Natural killer cell treated with Interleukin-12 subunit alpha and Interleukin-12 subunit beta and Interleukin-15 and Interleukin-18, amount 100 ng/mL, for 72 hours (primary cell): ENCODE results near the gene STARD3. TPM values are rescaled to one million over a fixed set of nuclear protein-coding genes. Genes with fewer than 3 reads are reported as not detected.

Source experiments
- ATAC-seq, 2 donors: fragments of 150-1000 bp; cut with Tn5 transposase in 1 of 2; sonication (Bioruptor Pico), chemical (Tn5 transposase) in 1 of 2; 2 replicates each; pipeline ENCODE4 v1.10.0; 2021
- DNase-seq: peaks from one replicate; pipeline ENCODE4 v3.0.0; 2022; ENCODE audit warnings: low spot score
- H3K27ac Mint-ChIP-seq, 2 donors: 1 replicate in 1 of 2; 2 replicates in 1 of 2; pipeline ENCODE4 v1.8.0; 2022; ENCODE audit warnings: mixed read lengths in 2 of 2, mild to moderate bottlenecking in 1 of 2, moderate library complexity in 1 of 2
- H3K27me3 Mint-ChIP-seq, 2 donors: 1 replicate in 1 of 2; 2 replicates in 1 of 2; pipeline ENCODE4 v1.8.0; 2022; ENCODE audit warnings: mixed read lengths in 2 of 2
- H3K36me3 Mint-ChIP-seq: one replicate; pipeline ENCODE4 v1.8.0; 2022; ENCODE audit warnings: mixed read lengths
- H3K4me1 Mint-ChIP-seq, 2 donors: 1 replicate in 1 of 2; 2 replicates in 1 of 2; pipeline ENCODE4 v1.8.0; 2022; ENCODE audit warnings: low read depth in 2 of 2, mixed read lengths in 2 of 2, mild to moderate bottlenecking in 1 of 2
- H3K4me3 Mint-ChIP-seq: one replicate; pipeline ENCODE4 v1.8.0; 2022; ENCODE audit warnings: mixed read lengths
- H3K9me3 Mint-ChIP-seq: 2 replicates; pipeline ENCODE4 v1.8.0; 2022; ENCODE audit warnings: mixed read lengths
- total RNA-seq, 2 donors: library from RNA; stranded (reverse); gene quantifications; one replicate each; pipeline ENCODE4 v1.2.3, GENCODE V29; 2022

Gene STARD3
- total RNA-seq, 2 donors from 2014 or later, result 97.9 to 139 TPM

DNA sequence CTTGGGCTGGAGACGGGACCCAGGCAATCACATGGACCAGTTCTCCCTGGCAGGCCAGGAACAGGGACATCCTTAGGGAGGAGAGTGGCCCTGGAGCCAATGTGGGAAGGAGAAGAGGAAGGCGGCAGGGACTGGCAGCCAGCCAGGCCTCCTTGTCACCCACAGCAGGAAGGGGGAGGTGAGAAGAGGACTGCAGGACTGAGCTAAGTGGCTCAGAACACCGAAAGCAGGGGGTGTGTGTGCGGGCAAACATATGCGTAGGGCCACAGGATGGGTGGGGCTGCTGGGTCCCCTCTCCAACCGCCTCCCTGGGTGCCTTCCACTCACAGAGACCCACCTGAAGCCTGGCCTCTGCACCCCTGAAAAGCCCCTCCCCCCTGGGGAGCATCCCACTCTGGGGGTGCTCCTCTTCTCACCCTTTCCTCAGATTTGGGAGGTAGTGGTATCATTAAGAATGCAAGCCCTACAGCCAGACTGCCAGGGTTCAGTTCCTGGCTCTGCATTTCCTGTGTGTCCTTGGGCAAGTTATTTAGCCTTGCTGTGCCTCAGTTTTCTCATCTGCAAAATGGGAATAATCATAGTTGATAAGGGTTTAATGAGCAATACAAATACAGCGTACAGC, 39.4 kb downstream of the STARD3 start:
- Mint-ChIP-seq H3K4me3 (peak overlapping the region; percentile 61), H3K27me3 (no peaks in the 10 kb centered on the region), H3K27ac (peak overlapping the region; percentile 55 to 94), H3K36me3 (no peaks in the 10 kb centered on the region), H3K4me1 (peaks cover 55 to 58% of the 10 kb centered on the region in 2 donors), H3K9me3 (no peaks in the 10 kb centered on the region)
- DNase-seq, result no peak
- ATAC-seq, result peak; percentile 71 to 78

GRCh38 chr17:39677072-39677471, 40.1 kb downstream of the STARD3 start:
- Mint-ChIP-seq H3K27me3 (no peaks in the 10 kb centered on the region), H3K27ac (peak overlapping the region; percentile 43 to 94), H3K4me1 (peaks cover 55 to 58% of the 10 kb centered on the region in 2 donors), H3K9me3 (no peaks in the 10 kb centered on the region), H3K4me3 (peak overlapping the region; percentile 10), H3K36me3 (no peaks in the 10 kb centered on the region)
- DNase-seq, result no peak
- no peak for ATAC-seq

GRCh38 chr17:39677542-39678339, 40.8 kb downstream of the STARD3 start:
- H3K36me3 Mint-ChIP-seq, result no peaks in the 10 kb centered on the region
- no peak for ATAC-seq
- peak overlapping the region; percentile 10 for H3K4me3 Mint-ChIP-seq
- peaks cover 52 to 58% of the 10 kb centered on the region in 2 donors for H3K4me1 Mint-ChIP-seq
- DNase-seq, result no peak
- H3K27me3 Mint-ChIP-seq, result no peaks in the 10 kb centered on the region
- no peaks in the 10 kb centered on the region for H3K9me3 Mint-ChIP-seq
- H3K27ac Mint-ChIP-seq, result peak overlapping the region; percentile 94 to 98

GRCh38 chr17:39678340-39679116, 41.6 kb downstream of the STARD3 start:
- Mint-ChIP-seq H3K4me1 (peaks cover 56 to 58% of the 10 kb centered on the region in 2 donors), H3K4me3 (peak overlapping the region; percentile 70), H3K27me3 (no peaks in the 10 kb centered on the region), H3K9me3 (no peaks in the 10 kb centered on the region), H3K27ac (peak overlapping the region; percentile 94 to 98), H3K36me3 (no peaks in the 10 kb centered on the region)
- DNase-seq (no peak), ATAC-seq (no peak)

- no peak for DNase-seq
- no peaks in the 10 kb centered on the region for H3K36me3 Mint-ChIP-seq
- H3K9me3 Mint-ChIP-seq, result no peaks in the 10 kb centered on the region
- peak overlapping the region; percentile 94 to 98 for H3K27ac Mint-ChIP-seq
- peak; percentile 76 to 84 for ATAC-seq
- H3K4me1 Mint-ChIP-seq, result peaks cover 58 to 61% of the 10 kb centered on the region in 2 donors
- peak overlapping the region; percentile 70 for H3K4me3 Mint-ChIP-seq
- H3K27me3 Mint-ChIP-seq, result no peaks in the 10 kb centered on the region
These were observed 42.7 kb downstream of the STARD3 start for GRCh38 chr17:39679521-39680192.

- ATAC-seq (no peak), DNase-seq (no peak)
- Mint-ChIP-seq H3K4me1 (peaks cover 46 to 53% of the 10 kb centered on the region in 2 donors), H3K36me3 (no peaks in the 10 kb centered on the region), H3K27ac (peak overlapping the region in 1 of 2 donors; percentile 0), H3K4me3 (no peak overlapping the region), H3K9me3 (peaks cover under 1% of the 10 kb centered on the region), H3K27me3 (no peaks in the 10 kb centered on the region)
These were observed 46.5 kb downstream of the STARD3 start for GRCh38 chr17:39683295-39683939.

DNA sequence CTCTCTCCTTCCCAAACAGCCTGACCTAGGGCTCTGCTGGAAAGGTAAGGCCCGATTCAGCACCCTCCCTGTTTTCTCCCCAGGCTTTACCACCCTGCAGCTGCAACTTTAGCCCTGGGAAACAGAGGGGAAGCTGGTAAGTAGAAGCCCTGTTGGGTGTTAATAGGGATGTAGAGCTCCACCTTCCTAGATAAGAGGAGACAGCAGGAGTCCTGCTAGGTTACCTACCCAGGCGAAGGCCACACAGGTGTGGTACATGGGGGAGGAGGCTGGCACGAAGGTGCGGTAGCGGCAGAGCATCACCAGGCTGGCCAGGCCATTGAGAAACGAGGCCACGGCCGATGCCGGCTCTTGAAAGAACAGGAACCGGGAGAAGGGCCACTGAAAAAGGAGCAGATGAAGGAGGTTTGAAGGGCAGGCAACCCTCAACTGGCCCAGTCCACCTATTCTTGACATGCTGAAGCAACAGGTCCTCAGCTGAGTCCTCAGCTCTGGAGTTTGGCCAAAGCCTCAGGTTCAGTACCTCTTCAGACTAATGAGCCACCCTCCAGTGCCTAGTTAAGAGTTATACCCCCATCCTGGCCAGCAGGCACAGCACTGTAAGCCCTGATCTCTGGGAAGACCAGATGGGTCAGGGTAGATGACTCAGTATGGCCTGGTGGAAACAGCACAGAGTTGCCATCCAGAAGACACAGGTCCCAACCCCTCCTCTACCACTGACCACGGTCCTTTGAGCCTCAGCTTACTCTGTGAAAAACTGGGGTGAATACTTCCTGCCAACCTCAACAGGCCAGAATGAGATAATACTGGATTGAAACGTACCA, 47.6 kb downstream of the STARD3 start:
- H3K27me3 Mint-ChIP-seq, result no peaks in the 10 kb centered on the region
- H3K36me3 Mint-ChIP-seq, result no peaks in the 10 kb centered on the region
- H3K4me1 Mint-ChIP-seq, result peaks cover 42 to 49% of the 10 kb centered on the region in 2 donors
- no peak overlapping the region for H3K4me3 Mint-ChIP-seq
- H3K9me3 Mint-ChIP-seq, result peaks cover 3% of the 10 kb centered on the region
- H3K27ac Mint-ChIP-seq, result no peak overlapping the region
- DNase-seq (no peak), ATAC-seq (no peak)

GRCh38 chr17:39687101-39687545, 50.2 kb downstream of the STARD3 start:
- Mint-ChIP-seq H3K27ac (peak overlapping the region; percentile 86 to 98), H3K4me1 (peaks cover 25 to 34% of the 10 kb centered on the region in 2 donors)

GRCh38 chr17:39687546-39688474, 50.9 kb downstream of the STARD3 start, which contains the start of gene PGAP3:
Gene PGAP3, minus strand, starts transcription at chr17:39688057. Its CDS starts 43 bp downstream, at chr17:39688014.
- ATAC-seq (peak; percentile 98), DNase-seq (peak; percentile 93)
- Mint-ChIP-seq H3K27me3 (no peaks in the 10 kb centered on the region), H3K4me1 (peaks cover 25 to 34% of the 10 kb centered on the region in 2 donors), H3K4me3 (peak within 1 kb of the TSS; percentile 92), H3K9me3 (peaks cover 3% of the 10 kb centered on the region), H3K27ac (peak within 1 kb of the TSS; percentile 86 to 98), H3K36me3 (no peaks in the 10 kb centered on the region)

More at GRCh38 chr17:39687101-39687545, 50.2 kb downstream of the STARD3 start:
- ATAC-seq, result no peak
- peaks cover 3% of the 10 kb centered on the region for H3K9me3 Mint-ChIP-seq
- H3K27me3 Mint-ChIP-seq, result no peaks in the 10 kb centered on the region
- H3K36me3 Mint-ChIP-seq, result no peaks in the 10 kb centered on the region
- peak overlapping the region; percentile 92 for H3K4me3 Mint-ChIP-seq
- DNase-seq, result no peak

GRCh38 chr17:39688475-39688835, 51.5 kb downstream of the STARD3 start:
- no peaks in the 10 kb centered on the region for H3K36me3 Mint-ChIP-seq

GRCh38 chr17:39688945-39689344, 52.0 kb downstream of the STARD3 start:
- Mint-ChIP-seq H3K4me1 (peaks cover 25 to 30% of the 10 kb centered on the region in 2 donors), H3K9me3 (peaks cover 3% of the 10 kb centered on the region), H3K4me3 (peak overlapping the region; percentile 92), H3K36me3 (no peaks in the 10 kb centered on the region), H3K27ac (peak overlapping the region; percentile 86 to 98), H3K27me3 (no peaks in the 10 kb centered on the region)
- DNase-seq (no peak), ATAC-seq (no peak)

More at GRCh38 chr17:39688475-39688835, 51.5 kb downstream of the STARD3 start:
- Mint-ChIP-seq H3K4me1 (peaks cover 25 to 30% of the 10 kb centered on the region in 2 donors), H3K9me3 (peaks cover 3% of the 10 kb centered on the region), H3K4me3 (peak overlapping the region; percentile 92), H3K27ac (peak overlapping the region; percentile 86 to 98), H3K27me3 (no peaks in the 10 kb centered on the region)
- ATAC-seq (no peak), DNase-seq (no peak)
